Measurements from ENCODE around the gene CCR5.

CCR5 gene

DNA sequence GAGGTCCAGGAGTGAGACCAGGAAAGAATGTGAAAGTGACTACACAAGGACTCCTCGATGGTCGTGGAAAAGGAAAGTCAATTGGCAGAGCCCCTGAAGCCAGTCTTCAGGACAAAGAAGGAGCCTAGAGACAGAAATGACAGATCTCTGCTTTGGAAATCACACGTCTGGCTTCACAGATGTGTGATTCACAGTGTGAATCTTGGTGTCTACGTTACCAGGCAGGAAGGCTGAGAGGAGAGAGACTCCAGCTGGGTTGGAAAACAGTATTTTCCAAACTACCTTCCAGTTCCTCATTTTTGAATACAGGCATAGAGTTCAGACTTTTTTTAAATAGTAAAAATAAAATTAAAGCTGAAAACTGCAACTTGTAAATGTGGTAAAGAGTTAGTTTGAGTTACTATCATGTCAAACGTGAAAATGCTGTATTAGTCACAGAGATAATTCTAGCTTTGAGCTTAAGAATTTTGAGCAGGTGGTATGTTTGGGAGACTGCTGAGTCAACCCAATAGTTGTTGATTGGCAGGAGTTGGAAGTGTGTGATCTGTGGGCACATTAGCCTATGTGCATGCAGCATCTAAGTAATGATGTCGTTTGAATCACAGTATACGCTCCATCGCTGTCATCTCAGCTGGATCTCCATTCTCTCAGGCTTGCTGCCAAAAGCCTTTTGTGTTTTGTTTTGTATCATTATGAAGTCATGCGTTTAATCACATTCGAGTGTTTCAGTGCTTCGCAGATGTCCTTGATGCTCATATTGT is 10.8 kb upstream of the CCR5 start:
- DNase-seq: no peak

DNA sequence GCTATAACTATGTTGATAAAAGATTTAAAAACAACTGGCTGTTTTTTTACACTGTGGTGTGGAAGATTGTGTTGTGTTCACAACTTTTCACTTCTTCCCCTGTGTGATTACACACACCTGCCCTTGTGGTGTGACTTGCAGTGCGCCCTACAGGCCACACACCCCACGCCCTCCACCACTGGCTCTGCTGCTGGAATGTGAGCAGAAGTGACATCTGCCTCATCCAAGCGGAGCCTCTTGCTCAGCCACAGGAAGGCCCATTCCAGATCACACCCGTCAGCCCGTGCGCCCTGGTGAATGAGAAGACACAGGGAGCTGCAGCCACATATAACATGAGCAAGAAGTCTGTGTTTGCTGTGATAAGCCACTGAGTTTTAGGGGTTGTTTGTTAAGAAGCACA is 9.8 kb upstream of the CCR5 start:
- no peak for DNase-seq

DNA sequence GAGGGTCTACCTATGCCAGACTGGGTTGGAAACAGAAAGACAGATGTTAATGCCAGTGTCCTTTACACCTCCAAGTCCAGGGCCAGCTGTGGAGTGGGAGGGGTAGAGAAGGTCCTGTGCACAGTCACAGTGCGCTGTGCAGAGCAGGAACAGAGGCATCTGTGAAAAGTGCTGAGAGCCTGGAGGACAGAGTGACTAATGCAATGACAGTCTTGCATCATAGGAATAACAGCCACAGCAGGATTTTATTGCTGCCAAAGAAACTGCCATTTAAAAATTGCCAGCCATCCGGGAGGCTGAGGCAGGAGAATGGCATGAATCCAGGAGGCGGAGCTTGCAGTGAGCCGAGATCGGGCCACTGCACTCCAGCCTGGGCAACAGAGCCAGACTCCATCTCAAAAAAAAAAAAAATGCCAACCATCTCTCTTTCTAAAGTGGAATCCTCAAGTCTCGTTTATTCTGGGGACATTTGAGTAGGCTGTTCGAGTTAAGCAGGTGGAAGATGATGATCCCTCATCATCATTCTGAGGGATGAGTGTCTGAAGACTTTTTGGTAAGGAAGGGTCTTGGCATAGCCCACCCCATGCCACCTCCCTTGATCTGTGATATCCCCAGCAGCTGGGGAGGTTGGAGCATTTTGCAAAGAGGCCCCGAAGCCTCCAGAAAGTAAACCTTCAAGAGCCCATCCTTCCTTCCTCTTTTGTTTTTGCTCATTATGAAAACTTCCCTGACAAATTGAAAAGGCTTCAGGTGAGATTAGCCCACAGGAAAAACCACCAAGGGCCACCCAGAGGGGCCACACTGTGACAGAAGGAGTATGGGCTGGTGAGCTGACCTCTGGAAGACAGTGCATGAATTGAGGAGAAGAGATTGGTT is 9.1 kb upstream of the CCR5 start:
- DNase-seq: no peak

GRCh38 chr3:46365041-46365440 is 5.7 kb upstream of the CCR5 start:
- DNase-seq: no peak

DNA sequence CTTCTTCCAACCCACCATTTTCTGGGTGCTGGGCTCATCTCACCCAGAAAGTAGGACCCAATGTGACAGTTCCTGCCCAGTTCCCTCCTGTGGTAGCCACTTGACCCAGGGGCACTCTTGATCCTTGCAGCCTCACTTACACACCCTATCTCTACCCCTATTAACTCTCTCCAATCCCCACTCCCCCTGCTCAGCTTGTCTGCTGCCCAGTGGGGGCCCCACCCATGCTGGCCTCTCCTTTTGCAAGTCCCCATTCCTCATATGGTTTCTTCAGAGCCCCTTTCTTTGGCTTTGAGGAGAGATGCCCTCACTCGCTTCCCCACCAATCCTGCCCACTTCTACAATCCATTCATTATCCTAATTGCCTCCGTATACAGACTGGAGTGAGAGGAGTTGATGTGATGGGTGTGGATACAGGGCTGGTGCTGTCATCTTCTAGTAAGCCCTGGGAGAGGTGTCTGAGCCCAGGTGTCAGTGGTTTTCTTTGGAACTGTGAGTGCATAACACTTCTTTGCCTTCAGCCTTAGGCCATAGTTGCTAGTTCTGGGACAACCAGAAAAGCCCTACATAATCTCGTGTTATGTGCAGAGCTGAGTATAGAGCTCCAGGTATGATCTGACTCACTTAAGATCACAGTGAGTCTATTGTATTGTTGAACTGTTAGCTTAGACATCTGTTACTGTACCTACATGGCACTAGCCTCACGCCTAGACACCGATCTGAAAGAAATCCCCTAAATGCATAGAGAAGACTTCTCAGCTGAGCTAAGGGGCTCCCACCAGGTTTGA is 4.8 kb upstream of the CCR5 start:
- DNase-seq: no peak

GRCh38 chr3:46367811-46368210 is 2.9 kb upstream of the CCR5 start:
- no peak for DNase-seq

DNA sequence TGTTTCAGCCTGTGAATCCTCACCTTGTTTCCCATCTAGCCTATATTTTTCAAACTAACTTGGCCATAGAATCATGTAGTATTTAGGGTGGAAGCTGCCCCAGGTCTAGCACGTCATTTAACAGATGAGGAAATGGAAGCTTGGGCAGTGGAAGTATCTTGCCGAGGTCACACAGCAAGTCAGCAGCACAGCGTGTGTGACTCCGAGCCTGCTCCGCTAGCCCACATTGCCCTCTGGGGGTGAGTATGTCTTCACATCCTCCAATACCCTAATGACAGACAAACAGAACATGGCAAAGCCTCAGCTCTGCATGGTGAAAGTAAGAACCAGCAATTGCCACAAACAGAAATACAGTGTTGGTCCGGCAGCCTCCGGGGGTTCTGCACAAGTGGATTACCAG is 2.2 kb upstream of the CCR5 start:
- peak; percentile 49 for DNase-seq

- DNase-seq: no peak
These were observed 1.6 kb upstream of the CCR5 start for GRCh38 chr3:46369151-46369550.

DNA sequence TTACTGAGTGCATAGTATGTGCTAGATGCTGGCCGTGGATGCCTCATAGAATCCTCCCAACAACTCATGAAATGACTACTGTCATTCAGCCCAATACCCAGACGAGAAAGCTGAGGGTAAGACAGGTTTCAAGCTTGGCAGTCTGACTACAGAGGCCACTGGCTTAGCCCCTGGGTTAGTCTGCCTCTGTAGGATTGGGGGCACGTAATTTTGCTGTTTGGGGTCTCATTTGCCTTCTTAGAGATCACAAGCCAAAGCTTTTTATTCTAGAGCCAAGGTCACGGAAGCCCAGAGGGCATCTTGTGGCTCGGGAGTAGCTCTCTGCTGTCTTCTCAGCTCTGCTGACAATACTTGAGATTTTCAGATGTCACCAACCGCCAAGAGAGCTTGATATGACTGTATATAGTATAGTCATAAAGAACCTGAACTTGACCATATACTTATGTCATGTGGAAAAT is 1.0 kb upstream of the CCR5 start:
- DNase-seq: no peak

- DNase-seq: no peak
These were observed 984 bp downstream of the CCR5 start for GRCh38 chr3:46371519-46372340.

GRCh38 chr3:46372492-46373359 is 2.0 kb downstream of the CCR5 start:
- DNase-seq: no peak

DNA sequence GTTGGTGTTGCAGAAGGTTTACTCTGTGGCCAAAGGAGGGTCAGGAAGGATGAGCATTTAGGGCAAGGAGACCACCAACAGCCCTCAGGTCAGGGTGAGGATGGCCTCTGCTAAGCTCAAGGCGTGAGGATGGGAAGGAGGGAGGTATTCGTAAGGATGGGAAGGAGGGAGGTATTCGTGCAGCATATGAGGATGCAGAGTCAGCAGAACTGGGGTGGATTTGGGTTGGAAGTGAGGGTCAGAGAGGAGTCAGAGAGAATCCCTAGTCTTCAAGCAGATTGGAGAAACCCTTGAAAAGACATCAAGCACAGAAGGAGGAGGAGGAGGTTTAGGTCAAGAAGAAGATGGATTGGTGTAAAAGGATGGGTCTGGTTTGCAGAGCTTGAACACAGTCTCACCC is 4.0 kb downstream of the CCR5 start:
- DNase-seq: no peak

- no peak for DNase-seq
These were observed 4.5 kb downstream of the CCR5 start for GRCh38 chr3:46375218-46375617.

DNA sequence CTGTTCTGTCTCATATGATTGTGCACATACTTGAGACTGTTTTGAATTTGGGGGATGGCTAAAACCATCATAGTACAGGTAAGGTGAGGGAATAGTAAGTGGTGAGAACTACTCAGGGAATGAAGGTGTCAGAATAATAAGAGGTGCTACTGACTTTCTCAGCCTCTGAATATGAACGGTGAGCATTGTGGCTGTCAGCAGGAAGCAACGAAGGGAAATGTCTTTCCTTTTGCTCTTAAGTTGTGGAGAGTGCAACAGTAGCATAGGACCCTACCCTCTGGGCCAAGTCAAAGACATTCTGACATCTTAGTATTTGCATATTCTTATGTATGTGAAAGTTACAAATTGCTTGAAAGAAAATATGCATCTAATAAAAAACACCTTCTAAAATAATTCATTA is 5.1 kb downstream of the CCR5 start:
- no peak for DNase-seq

DNA sequence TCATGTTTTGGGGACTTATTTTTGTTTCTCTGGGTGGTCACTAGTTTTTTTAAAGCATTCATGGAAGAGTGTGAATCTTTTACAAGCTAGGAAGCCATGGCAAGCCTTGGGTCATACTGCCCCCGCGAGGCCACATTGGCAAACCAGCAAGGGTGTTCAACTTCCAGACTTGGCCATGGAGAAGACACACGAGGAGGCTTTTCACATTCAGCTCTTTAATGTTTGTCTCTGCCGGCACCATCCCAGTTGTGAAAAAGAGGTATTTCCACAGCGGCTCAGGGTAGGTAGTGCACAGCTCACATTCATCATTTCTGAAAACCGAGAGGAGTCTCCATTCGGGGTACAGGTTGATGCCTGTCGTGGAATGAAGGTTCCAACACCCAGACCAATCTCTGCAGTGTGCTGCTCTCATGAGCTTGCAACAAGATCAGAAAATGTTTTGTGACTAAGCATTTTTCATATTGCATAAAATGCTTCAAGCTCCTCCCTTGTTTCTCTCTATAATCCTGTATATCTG is 7.7 kb downstream of the CCR5 start:
- DNase-seq: peak; percentile 65

- DNase-seq: no peak
These were observed 9.9 kb downstream of the CCR5 start for GRCh38 chr3:46380471-46381221.

DNA sequence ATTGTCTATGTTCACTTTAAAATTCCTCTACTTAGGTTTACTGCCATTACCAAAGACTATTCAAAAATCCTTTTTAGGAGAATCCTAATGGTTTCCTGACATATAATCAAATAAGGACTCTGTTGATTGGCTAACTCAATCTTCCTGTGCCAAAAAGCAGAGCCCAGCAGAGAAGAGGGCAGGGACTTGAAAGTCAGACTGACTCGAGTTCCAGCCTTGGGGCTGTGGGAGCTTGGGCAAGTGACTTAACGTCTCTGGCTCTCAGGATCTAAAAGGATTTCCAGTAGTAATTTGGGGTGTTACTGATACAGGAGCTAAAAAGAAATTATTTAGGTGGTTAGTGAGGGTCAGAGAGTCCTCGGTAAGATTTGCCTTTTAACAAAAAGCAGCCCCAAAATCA is 10.9 kb downstream of the CCR5 start:
- DNase-seq: no peak

DNA sequence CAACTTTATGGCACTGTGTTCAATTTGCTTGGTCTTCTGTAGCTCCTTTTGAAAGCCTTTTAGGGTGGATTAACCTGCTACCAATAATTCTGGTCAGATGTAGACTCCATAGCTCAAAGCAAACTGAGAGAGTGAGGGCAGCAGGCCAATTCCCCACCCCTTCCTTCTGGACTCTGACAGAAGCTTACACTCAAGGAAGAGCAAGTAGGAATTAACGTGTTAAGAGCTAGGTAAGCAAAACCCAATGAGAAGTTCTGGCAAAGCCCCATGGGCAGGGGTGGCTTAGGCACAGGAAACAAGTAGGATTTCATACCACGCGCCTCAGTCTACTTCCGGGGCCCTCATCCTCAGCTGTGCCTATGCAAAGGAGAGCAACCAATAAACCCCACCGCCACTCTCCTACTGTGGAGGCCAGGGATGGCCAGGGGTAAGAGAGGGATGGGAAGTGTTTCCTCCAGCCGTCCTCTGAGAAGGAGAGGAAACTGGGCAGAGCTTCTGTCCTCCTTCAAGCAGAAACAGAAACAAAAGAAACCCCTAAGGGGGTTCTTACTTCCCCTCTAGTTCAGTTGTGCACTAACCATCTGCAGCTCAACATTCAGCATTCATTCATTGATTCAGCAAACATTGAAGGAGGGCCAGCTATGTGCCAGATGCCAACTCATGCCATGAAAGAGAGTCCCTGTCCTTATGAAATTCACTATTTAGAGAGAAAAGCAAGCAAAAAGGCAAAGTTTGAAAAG is 12.6 kb downstream of the CCR5 start:
- DNase-seq: no peak

GRCh38 chr3:46383951-46384330 is 13.2 kb downstream of the CCR5 start:
- no peak for DNase-seq

DNA sequence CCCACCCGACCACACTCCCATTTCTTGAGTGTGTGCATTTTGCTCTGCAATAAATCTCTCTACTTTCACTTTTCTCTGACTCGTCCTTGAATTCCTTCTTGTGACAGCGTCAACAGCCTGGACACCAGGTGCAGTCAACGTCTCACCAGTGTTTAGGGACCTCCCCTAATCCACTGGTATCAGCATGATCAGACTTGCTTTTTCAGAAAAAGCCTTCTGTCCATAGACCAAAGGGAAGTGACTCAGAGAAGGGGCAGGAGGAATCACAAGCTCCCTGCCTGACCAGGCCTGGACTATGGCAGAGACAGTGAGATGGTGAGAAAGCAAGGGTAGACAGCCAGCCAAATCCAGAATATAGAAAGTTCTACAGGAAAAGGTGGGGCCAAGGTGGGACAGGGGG is 15.5 kb downstream of the CCR5 start:
- DNase-seq: no peak
